Subcutaneous adipose tissue (tissue), 4 donors: ENCODE data around the gene IL17RB. TPM values are rescaled to one million over a fixed set of nuclear protein-coding genes. Genes with fewer than 3 reads are reported as not detected.

Experiments
- CTCF ChIP-seq: fragments of 450-650 bp; IDR thresholded peaks from one replicate; pipeline ENCODE4 v1.5.1; 2016; ENCODE audit warnings: low read depth, mild to moderate bottlenecking, control low read depth, antibody characterized with exemption, moderate library complexity
- total RNA-seq, 4 donors: library from RNA; depleted of rRNA; stranded (reverse); fragments of >200 nt; gene quantifications; one replicate each; pipeline ENCODE4 v1.1.0, GENCODE V29; 2016

The IL17RB gene
- total RNA-seq, 4 donors from 2014 or later = 0.49 to 1.4 (median 1.1) TPM; not detected in 1

DNA sequence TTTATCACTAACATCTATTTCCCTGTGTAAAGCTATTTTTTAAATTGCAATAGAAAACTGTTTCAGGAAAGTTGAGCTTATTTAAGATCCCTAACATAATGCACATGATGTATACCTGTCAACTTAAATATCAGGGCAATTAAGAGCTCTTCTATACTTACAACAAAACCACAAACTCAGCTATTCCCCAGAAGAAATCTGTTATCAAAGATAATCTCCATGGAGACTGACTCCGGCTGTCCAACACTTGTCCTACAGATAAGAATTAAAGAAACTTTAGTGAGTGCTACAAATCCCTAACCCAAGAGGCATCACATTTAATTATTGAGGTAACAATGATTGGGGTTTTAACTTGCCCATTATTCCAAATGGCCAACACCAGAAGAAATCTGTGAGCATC is 41.9 kb downstream of the IL17RB start:
- TF ChIP-seq CTCF = no peak

DNA sequence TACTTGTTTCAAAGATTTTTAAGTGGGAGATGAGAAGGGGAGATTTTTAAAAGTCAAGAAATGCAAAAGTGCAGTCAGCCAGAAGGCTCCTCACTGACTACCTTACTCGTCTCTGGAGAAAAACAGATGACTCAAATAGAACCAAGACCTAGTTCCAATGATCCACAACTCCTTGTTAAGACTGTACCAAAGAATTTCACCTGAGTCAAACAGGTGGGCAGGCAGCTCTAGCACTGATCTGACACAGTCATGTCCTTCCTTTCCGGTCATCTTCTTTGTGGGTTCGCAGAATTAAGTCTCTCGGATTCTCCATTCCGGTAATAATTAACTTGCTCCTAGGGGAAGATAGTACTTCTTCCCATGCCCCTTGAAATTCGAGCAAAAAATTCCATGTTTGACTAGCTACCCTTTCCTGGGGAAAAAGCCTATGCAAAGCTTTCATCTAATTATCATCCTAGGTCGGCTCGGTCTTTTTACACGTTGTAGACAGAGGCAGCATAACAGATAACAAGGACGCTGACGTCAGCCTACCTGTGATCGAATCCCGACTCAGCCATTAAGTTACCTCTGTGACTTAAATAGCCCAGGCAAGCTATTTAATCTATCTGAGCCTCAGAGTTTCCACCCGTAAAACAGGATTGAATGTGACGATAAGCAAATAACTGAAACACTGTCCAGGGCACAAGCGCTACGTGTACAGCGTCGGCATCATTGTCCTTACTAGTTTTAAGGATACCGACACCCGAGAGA is 44.5 kb downstream of the IL17RB start:
- no peak for TF ChIP-seq CTCF

DNA sequence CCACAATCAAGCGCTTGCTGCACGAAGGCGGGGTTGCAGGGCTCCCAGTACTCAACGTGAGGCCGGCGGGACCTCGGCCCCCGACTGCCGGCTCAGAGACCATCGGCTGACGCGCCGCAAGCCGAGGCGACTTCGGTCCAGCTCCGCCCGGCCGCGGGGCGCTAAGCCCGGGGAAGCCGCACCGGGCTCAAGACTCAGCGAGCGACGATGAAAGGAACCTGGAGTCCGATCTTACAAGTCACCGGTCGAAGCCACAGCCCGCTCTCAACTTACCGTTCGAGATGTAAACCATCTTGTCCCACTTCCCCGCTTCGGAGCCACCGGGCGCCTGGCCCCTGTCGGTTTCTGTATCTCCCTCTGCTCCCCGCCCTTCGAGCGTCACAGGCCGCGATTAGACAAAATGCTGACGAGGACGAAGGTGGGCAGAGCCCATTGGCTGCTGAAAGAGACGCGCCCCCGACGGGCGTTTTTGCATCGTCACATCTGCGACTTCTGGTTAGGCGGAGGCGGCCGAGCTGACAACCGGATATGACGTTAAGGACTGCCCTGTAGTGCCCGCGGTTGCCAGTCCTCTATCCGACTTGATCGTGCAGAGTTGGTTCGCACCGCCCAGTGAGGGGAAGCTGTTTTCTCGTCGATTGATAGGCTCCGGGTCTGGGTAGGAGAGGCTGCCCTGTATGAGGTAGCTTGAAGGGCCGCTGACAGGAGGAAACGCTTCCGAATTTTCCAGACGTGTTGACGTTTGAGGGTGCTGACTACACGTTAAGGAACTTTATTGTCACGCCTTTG is 45.3 kb downstream of the IL17RB start, which contains the start of gene SELENOK:
Gene SELENOK, minus strand, starts transcription at position 363 of the 789 bp plus-strand sequence.
- TF ChIP-seq CTCF = no peak

- TF ChIP-seq CTCF = no peak
Observed at GRCh38 chr3:53892286-53892637, 45.9 kb downstream of the IL17RB start.

DNA sequence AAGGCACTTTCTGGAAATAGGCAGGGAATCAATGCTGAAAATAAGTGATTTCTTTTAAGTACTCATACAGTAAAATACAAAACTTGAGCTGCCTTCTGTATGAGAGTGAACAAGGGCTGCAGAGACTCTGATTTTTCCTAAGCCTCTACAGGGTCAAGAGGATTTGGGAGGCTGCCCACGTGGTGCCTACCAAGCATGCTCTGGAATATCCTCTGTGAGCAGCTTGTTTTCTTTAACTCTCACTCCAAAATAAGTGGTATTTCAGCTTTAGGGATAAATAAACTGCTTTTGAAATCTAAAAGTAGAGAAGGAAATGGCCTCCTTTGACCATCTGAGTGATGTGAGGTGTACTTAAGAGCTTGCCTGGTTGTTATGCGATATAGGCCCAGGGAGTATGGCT is 53.4 kb downstream of the IL17RB start:
- no peak for TF ChIP-seq CTCF

GRCh38 chr3:53900666-53901331 is 54.4 kb downstream of the IL17RB start:
- TF ChIP-seq CTCF = no peak

- TF ChIP-seq CTCF = no peak
Observed at GRCh38 chr3:53902067-53902466, 55.7 kb downstream of the IL17RB start.
